PC-3 (cell line): ENCODE results near the gene FGF12. TPM values are rescaled to one million over a fixed set of nuclear protein-coding genes. Genes with fewer than 3 reads are reported as not detected.

Source experiments
- ATAC-seq: fragments of 200-7000 bp; cut with Tn5 transposase; 2 replicates; pipeline ENCODE4 v1.9.1; 2020; ENCODE audit warnings: mild to moderate bottlenecking, moderate library complexity
- BruUV-seq: library from RNA; stranded (reverse); fragments of 400-500 nt; replicated peaks from 2 replicates; lab custom pipeline; 2021; lab: Mats Ljungman, UMichigan
- CTCF ChIA-PET: fragments of 300-600 bp; sonication (Branson Sonifier 250); formaldehyde crosslinking; loops from one replicate; lab custom pipeline; 2022; ENCODE audit warnings: antibody characterized with exemption; lab: Charles Lee
- POLR2A ChIA-PET: fragments of 300-600 bp; sonication (Branson Sonifier 250); formaldehyde crosslinking; loops from one replicate; lab custom pipeline; 2022; ENCODE audit warnings: antibody characterized with exemption; ENCODE audit not compliant: unreplicated experiment; lab: Charles Lee
- DNase-seq: peaks from one replicate; pipeline ENCODE4 v3.0.0-alpha.2; 2015
- H2AFZ ChIP-seq: fragments of 300-600 bp; sonication (generic); 2 replicates; pipeline ENCODE4 v1.6.0; 2016; ENCODE audit warnings: antibody characterized with exemption, low read length
- H3F3A ChIP-seq: fragments of 300-600 bp; sonication (generic); one replicate; pipeline ENCODE4 v1.6.0; 2017; ENCODE audit warnings: antibody characterized with exemption, low read length, control low read depth, mild to moderate bottlenecking; ENCODE audit not compliant: unreplicated experiment
- H3K27ac ChIP-seq: fragments of 300-600 bp; sonication (generic); 2 replicates; pipeline ENCODE4 v1.5.1; 2016; ENCODE audit warnings: mild to moderate bottlenecking, low read length
- H3K27me3 ChIP-seq: fragments of 300-600 bp; sonication (generic); 2 replicates; pipeline ENCODE4 v1.6.1; 2016; ENCODE audit warnings: low read length, mixed read lengths
- H3K36me3 ChIP-seq: fragments of 300-600 bp; sonication (generic); 2 replicates; pipeline ENCODE4 v1.6.1; 2016; ENCODE audit warnings: low read depth, mixed run types, low read length, mixed read lengths
- H3K4me1 ChIP-seq: fragments of 300-600 bp; sonication (generic); 2 replicates; pipeline ENCODE4 v1.5.1; 2016; ENCODE audit warnings: low read length; ENCODE audit not compliant: insufficient read depth
- H3K4me2 ChIP-seq: fragments of 300-600 bp; sonication (generic); 2 replicates; pipeline ENCODE4 v1.6.0; 2016; ENCODE audit warnings: low read length
- H3K4me3 ChIP-seq: fragments of 300-600 bp; sonication (generic); 2 replicates; pipeline ENCODE4 v1.5.1; 2016; ENCODE audit warnings: mild to moderate bottlenecking, low read length, mixed read lengths
- H3K79me2 ChIP-seq: fragments of 300-600 bp; sonication (generic); 2 replicates; pipeline ENCODE4 v1.6.1; 2017; ENCODE audit warnings: low read length, mixed read lengths
- H3K9ac ChIP-seq: fragments of 300-600 bp; sonication (generic); 2 replicates; pipeline ENCODE4 v1.6.0; 2016; ENCODE audit warnings: mild to moderate bottlenecking, low read length
- H3K9me2 ChIP-seq: fragments of 300-600 bp; sonication (generic); replicated peaks from 2 replicates; pipeline ENCODE4 v1.6.1; 2016; ENCODE audit warnings: mixed run types, low read length, mixed read lengths
- H3K9me3 ChIP-seq: fragments of 300-600 bp; sonication (generic); 2 replicates; pipeline ENCODE4 v1.6.1; 2016; ENCODE audit warnings: low read length, mixed read lengths
- H4K20me1 ChIP-seq: fragments of 300-600 bp; sonication (generic); 2 replicates; pipeline ENCODE4 v1.6.1; 2016; ENCODE audit warnings: low read length, mixed read lengths
- EZH2 ChIP-seq: fragments of 300-600 bp; sonication (generic); IDR thresholded peaks from one replicate; pipeline ENCODE4 v1.6.1; 2017; ENCODE audit warnings: antibody characterized with exemption, mild to moderate bottlenecking, low read length; ENCODE audit not compliant: unreplicated experiment
- EZH2phosphoT487 ChIP-seq: fragments of 300-600 bp; sonication (generic); IDR thresholded peaks from 2 replicates; pipeline ENCODE4 v1.6.1; 2018; ENCODE audit warnings: mild to moderate bottlenecking, antibody characterized with exemption, low read length, borderline replicate concordance
- intact Hi-C: fragments of 100-400 bp; cut with micrococcal nuclease; formaldehyde crosslinking; loops from 2 replicates; pipeline ENCODE4 v1.9.0; 2023
- total RNA-seq: library from RNA; depleted of rRNA; stranded (reverse); fragments of >200 nt; gene quantifications from 2 replicates; pipeline ENCODE4 v1.2.3, GENCODE V29; 2014
- TF ChIP-seq, protein P1 (sequence below): fragments of 300-600 bp; sonication (generic); conservative IDR thresholded peaks from 2 replicates; pipeline ENCODE4 v1.5.1; 2017; ENCODE audit warnings: antibody characterized with exemption, low read depth, mild to moderate bottlenecking, low read length

The FGF12 gene
- total RNA-seq, 1 experiment from 2014 or later: not detected

DNA sequence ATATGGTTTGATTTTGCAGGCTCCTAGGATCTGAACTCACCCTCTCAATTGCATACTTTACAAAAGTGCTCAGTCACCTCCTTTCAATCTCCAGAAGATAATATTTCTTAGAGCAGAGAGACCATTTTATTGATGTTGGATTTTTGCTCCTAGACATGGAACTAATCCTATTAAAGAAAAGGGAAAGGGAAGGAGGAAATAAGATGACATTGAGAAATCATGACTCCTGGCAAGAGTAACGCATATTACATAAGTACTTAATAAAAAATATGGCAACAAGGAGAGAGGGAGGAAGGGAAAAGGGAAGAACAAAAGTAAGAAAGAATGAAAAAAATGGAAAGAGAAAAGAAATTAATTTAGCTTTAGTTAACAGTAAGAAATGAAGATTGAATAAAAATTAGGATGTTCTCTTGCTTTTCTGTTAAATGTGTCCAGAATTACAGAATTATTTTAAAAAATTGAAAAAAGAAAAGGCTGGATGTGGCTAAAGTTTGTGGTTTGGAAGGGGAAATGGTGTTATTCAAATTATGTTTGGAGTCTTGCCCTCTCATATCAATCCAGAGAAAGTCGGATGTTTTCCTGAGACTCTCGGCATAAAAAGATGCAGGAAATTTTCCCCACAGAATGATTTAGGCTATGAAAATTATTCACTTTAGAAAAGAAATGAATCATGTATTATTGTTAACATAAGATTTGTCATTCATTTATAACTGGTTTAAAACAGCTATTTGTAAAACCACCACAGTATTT lies 474.0 kb downstream of the FGF12 start:
- CTCF ChIA-PET: no interaction called here

DNA sequence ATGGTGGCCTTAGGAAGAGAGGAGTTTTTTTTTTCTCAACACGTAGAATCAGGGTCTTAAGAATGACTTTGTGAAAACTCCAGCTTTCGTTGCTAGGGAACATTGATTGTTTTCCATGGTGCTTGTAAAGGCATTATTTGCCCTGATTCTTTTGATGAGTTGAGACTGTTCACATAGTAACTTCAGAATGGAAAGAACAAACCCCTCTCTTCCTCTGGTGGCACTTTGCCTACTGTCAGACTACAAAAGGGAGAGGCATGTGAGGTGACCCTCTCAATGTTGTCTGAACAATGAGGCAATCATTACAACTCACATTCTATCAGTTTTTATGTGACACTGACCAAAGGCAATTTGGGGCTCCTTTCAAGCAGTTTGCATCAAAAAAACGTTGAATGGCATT lies 477.8 kb downstream of the FGF12 start:
- no peaks in the 10 kb centered on the region for H3K79me2 ChIP-seq
- intact Hi-C loops: no loop called here
- no peak overlapping the region for H3K4me2 ChIP-seq
- H3K9me3 ChIP-seq: no peaks in the 10 kb centered on the region
- no peak for DNase-seq
- H2AFZ ChIP-seq: no peak overlapping the region
- no peak for ATAC-seq
- no TSS peak for BruUV-seq
- H3K27ac ChIP-seq: no peak overlapping the region
- ChIA-PET POLR2A (no interaction called here), CTCF (no interaction called here)
- H3K9ac ChIP-seq: no peak overlapping the region
- H3F3A ChIP-seq: no peaks in the 10 kb centered on the region
- H3K4me3 ChIP-seq: no peak overlapping the region
- no peaks in the 10 kb centered on the region for H3K27me3 ChIP-seq
- H3K4me1 ChIP-seq: no peaks in the 10 kb centered on the region
- no peaks in the 10 kb centered on the region for H4K20me1 ChIP-seq
- TF ChIP-seq, protein P1, sequence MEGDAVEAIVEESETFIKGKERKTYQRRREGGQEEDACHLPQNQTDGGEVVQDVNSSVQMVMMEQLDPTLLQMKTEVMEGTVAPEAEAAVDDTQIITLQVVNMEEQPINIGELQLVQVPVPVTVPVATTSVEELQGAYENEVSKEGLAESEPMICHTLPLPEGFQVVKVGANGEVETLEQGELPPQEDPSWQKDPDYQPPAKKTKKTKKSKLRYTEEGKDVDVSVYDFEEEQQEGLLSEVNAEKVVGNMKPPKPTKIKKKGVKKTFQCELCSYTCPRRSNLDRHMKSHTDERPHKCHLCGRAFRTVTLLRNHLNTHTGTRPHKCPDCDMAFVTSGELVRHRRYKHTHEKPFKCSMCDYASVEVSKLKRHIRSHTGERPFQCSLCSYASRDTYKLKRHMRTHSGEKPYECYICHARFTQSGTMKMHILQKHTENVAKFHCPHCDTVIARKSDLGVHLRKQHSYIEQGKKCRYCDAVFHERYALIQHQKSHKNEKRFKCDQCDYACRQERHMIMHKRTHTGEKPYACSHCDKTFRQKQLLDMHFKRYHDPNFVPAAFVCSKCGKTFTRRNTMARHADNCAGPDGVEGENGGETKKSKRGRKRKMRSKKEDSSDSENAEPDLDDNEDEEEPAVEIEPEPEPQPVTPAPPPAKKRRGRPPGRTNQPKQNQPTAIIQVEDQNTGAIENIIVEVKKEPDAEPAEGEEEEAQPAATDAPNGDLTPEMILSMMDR: no peak
- no peak for TF ChIP-seq EZH2phosphoT487
- TF ChIP-seq EZH2: no peak
- H3K9me2 ChIP-seq: no peaks in the 10 kb centered on the region
- H3K36me3 ChIP-seq: no peaks in the 10 kb centered on the region

More for the DNA sequence above, 474.0 kb downstream of the FGF12 start:
- no peak for DNase-seq
- no TSS peak for BruUV-seq
- H3K4me3 ChIP-seq: no peak overlapping the region
- no peaks in the 10 kb centered on the region; the same call in 1 of the 2 replicates for H3K27me3 ChIP-seq
- H3K9ac ChIP-seq: no peak overlapping the region
- no peaks in the 10 kb centered on the region for H3K36me3 ChIP-seq
- no peaks in the 10 kb centered on the region for H3K9me2 ChIP-seq
- intact Hi-C loops: no loop called here
- ATAC-seq: no peak
- TF ChIP-seq, protein P1: no peak
- TF ChIP-seq EZH2 (no peak), EZH2phosphoT487 (no peak)
- no peak overlapping the region for H2AFZ ChIP-seq
- H4K20me1 ChIP-seq: no peaks in the 10 kb centered on the region
- H3F3A ChIP-seq: no peaks in the 10 kb centered on the region
- H3K4me2 ChIP-seq: no peak overlapping the region
- H3K27ac ChIP-seq: no peak overlapping the region
- POLR2A ChIA-PET: no interaction called here
- no peaks in the 10 kb centered on the region for H3K79me2 ChIP-seq
- no peaks in the 10 kb centered on the region for H3K4me1 ChIP-seq
- H3K9me3 ChIP-seq: no peaks in the 10 kb centered on the region

DNA sequence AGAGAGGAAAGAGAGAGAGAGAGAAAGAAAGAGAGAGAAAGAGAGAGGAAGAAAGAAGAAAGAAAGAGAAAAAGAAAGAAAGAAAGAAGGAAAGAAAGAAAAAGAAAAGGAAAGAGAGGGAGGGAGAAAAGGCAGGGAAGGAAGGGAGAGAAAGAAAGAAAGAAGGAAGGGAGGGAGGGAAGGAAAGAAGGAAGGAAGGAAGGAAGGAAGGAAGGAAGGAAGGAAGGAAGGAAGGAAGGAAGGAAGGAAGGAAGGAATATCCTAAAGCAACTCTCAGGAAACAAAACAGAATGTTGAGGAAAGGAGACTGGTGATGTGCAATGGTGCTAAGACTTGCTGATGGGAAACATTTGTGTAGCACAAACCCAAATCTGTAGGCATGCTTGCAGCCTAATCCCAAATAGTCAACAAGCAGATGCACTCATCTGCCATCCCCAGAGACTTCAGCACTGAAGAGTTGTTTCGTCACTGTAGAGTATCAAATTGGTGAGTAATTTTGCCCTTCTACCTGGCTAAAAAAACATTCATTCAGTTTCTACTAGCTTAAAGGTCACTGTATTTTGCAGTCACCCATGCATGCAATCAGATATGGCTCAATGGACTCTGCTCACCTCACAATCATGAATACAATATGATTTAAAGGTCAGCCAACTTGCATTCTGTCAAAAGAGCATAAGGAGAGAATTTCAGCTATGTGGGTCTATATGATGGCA lies 480.3 kb downstream of the FGF12 start:
- Histone ChIP-seq H3K27ac (no peak overlapping the region), H3K79me2 (no peaks in the 10 kb centered on the region), H3K27me3 (no peaks in the 10 kb centered on the region), H3K9me2 (no peaks in the 10 kb centered on the region), H3K36me3 (no peaks in the 10 kb centered on the region), H3F3A (no peaks in the 10 kb centered on the region), H3K9ac (no peak overlapping the region), H3K4me3 (no peak overlapping the region), H3K4me1 (no peaks in the 10 kb centered on the region), H3K9me3 (no peaks in the 10 kb centered on the region), H3K4me2 (no peak overlapping the region), H4K20me1 (no peaks in the 10 kb centered on the region), H2AFZ (no peak overlapping the region)
- intact Hi-C loops: no loop called here
- no peak for DNase-seq
- TF ChIP-seq EZH2 (no peak), EZH2phosphoT487 (no peak)
- TF ChIP-seq, protein P1: no peak
- CTCF ChIA-PET: no interaction called here
- POLR2A ChIA-PET: no interaction called here
- BruUV-seq: no TSS peak
- ATAC-seq: no peak
